GM19452 (cell line): ENCODE measurements around the gene PLXNB2.

Experiments
- ATAC-seq: cut with Tn5 transposase; IDR thresholded peaks from one replicate; pipeline ENCODE4 v1.9.1; 2021; ENCODE audit not compliant: unreplicated experiment

PLXNB2 gene

GRCh38 chr22:50242406-50242949 lies 65.0 kb downstream of the PLXNB2 start:
- ATAC-seq = no peak

- no peak for ATAC-seq
Observed at GRCh38 chr22:50238755-50239154, 68.7 kb downstream of the PLXNB2 start.

- no peak for ATAC-seq
Observed at GRCh38 chr22:50236731-50237409, 70.6 kb downstream of the PLXNB2 start.

- no peak for ATAC-seq
Observed at GRCh38 chr22:50233223-50233622, 74.2 kb downstream of the PLXNB2 start.

GRCh38 chr22:50232481-50233151 lies 74.8 kb downstream of the PLXNB2 start:
- ATAC-seq = no peak

GRCh38 chr22:50229370-50229769 lies 78.1 kb downstream of the PLXNB2 start:
- ATAC-seq = no peak

- ATAC-seq = no peak
Observed at GRCh38 chr22:50228366-50228765, 79.1 kb downstream of the PLXNB2 start.

GRCh38 chr22:50227579-50228215 lies 79.7 kb downstream of the PLXNB2 start:
- ATAC-seq = no peak

GRCh38 chr22:50226875-50227165 lies 80.6 kb downstream of the PLXNB2 start:
- no peak for ATAC-seq

- no peak for ATAC-seq
Observed at GRCh38 chr22:50226063-50226874, 81.2 kb downstream of the PLXNB2 start.

- no peak for ATAC-seq
Observed at GRCh38 chr22:50225200-50225969, 82.1 kb downstream of the PLXNB2 start.
